Stromal cell of bone marrow (primary cell): ENCODE data around the gene DUSP19.

ENCODE experiments used
- DNase-seq: peaks from one replicate; pipeline ENCODE4 v3.0.0-alpha.2; 2012; ENCODE audit warnings: low read depth

Gene DUSP19

GRCh38 chr2:183068561-183068960, 10.0 kb upstream of the DUSP19 start:
- DNase-seq, result no peak

DNA sequence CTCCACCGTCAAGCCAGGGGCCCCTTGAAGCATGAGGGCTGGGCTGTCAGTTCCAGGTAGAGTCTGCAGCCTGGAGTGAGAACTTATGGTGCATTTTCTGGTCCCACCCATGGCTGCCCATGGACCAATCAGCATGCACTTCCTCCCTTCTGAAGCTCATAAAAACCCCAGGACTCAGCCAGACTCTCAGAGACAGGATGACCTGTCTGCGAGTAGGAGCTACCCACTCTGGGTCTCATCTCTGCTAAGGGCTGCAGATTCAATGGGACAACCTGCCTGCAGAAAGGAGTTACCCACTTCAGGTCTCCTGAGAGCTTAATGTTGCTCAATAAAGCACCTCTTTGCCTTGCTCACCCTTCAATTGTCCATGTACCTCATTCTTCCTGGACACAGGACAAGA, 9.4 kb upstream of the DUSP19 start:
- no peak for DNase-seq

DNA sequence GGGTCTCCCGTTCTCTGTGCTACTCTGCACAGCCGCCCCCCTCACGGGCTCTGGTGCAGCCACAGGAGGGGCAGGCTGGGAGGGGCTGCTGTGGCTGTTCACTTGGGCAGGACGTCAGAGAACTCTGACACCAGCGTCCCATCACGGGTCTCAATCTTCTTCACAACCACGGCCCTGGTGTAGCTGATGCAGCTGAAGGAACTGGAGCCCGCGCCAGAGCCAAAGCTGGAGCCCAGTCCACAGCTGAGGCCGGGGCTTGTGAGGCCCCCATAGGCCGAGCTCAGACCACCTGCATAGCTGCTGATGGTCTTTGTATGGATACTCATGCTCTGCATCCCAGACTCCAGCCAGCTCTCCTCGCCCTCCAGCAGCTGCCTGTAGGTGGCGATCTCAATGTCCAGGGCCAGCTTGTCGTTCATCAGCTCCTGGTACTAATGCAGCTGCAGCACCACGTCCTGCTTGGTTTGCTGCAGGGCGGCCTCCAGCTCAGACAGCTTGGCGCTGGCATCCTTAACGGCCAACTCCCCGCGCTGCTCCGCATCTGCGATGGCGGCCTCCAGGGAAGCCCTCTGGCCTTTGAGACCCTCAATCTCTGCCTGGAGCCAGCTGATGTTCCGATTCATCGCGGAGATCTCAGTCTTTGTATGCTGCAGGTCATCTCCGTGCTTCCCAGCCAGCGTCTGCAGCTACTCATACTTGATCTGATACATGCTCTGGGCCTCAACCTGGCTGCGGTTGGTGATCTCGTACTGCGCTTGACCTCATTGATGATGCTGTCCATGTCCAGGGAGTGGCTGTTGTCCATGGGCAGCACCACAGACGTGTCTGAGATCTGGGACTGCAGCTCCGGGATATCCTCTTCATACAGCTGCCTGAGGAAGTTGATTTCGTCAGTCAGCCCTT, 7.4 kb upstream of the DUSP19 start:
- no peak for DNase-seq

- DNase-seq, result no peak
Observed at GRCh38 chr2:183072177-183072576, 6.4 kb upstream of the DUSP19 start.

DNA sequence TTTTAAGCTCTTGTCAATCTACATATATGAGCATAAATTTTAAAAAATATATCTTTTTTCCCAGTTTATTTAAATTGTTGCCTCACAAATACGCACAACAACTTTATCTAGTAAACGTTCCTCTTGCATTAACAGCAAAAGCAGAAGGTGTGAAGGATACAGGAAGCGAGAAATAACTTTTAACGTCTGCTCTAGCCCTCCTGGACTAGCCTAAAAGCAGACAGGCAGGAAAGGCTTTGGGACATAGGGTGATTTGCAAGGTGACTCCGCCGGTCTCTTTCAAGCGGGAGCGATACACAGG, 434 bp upstream of the DUSP19 start:
- DNase-seq, result no peak

DNA sequence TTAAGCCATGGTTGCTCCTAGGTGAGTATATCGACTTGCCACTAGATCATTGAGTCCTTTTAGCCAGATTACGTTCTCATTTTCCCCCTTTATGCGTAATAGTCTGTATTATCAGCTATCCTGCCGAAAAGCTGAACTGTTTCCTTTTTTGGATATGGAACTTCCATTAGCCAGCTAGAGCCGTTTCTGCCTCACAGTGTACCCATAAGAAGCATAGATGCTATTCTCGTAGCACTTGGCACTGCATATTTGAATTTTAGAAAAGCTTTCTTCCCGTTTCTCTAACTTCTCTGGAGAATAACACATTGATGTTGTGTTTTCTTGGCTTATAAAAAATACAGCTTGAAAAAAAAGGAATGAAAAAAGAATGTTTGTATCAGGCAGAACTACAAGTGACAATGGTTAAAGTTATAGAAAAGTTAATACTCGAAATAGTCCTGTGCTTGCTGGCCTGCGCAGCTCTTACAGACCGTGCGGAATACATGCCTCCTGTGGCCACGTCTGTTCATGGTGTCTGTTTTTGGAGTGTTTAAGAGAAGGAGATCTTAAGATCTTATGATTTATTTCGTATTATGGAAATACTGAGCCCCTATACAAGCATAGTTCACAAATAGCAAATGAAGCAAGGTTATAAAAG, 710 bp downstream of the DUSP19 start:
- DNase-seq, result no peak

DNA sequence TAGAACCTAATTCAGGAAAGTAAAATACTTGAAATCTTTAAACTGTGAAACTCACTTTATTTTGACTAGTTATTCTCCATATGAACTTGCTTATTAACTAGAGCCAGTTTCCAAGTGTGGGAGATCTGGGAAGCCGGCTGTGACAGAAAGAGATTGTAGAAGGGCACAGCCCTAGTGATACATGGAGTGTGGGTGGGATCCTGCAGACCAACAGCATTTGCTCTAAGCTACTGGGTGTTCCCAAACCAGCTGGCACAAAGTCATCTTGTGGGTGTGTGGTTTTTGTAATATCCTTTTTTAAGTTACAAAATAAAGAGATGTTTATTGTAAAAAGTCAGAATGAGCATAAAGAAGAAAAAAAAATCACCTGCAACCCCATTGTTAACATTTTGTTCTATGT, 3.4 kb downstream of the DUSP19 start:
- DNase-seq, result no peak

- DNase-seq, result no peak
Observed at GRCh38 chr2:183088061-183088460, 9.5 kb downstream of the DUSP19 start.

- DNase-seq, result no peak
Observed at GRCh38 chr2:183089192-183089851, 10.8 kb downstream of the DUSP19 start.

DNA sequence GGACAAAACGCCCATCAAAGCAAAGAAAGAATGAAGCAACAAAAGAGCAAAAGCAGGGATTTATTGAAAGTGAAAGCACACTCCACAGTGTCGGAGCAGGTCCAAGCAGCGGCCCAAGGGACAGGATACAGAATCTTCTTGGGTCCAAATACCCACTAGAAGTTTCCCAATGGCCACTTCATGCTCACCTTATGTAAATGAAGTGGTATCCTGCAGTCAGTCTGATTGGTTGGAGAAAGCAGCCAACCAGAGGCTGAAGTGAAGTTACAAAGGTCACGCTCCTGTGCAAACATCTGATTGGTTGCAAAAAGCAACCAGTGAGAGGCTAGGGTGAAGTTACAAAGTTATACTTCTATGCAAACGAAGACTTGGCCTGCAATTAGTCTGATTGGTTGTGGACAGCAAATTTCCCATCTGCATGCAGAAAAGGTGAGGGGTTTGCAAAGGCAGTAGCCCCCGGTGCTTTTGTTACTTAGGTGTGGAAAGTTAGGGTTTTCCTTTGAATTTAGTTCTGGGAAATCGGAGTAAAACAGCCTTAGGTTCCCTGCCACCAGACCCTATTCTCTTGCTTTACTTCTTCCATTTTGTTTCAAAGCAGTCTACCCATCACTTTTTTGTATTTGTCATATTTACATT, 12.9 kb downstream of the DUSP19 start:
- DNase-seq, result no peak

DNA sequence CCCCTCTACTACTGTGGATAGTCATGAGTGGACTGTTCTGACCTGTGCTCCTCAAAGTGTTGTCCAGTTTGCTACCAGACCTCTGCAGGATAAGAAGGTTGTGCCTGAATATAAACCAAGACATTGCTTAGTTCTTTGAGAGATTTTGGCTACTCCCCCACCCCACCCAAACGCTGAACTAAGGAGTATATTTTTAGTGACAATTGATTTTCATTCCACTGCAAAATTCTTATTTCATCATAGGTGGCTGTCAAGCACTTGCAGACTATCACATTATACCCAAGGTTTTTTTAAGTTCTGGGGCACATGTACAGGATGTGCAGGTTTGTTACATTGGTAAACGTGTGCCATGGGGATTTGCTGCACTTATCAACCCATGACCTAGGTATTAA, 13.4 kb downstream of the DUSP19 start:
- DNase-seq, result no peak

GRCh38 chr2:183093857-183094657, 15.5 kb downstream of the DUSP19 start:
- DNase-seq, result no peak

- peak; percentile 17 for DNase-seq
Observed at GRCh38 chr2:183105402-183106134, 27.0 kb downstream of the DUSP19 start.

GRCh38 chr2:183112577-183112976, 34.0 kb downstream of the DUSP19 start:
- DNase-seq, result no peak

GRCh38 chr2:183113630-183114029, 35.1 kb downstream of the DUSP19 start:
- DNase-seq, result no peak

- no peak for DNase-seq
Observed at GRCh38 chr2:183117226-183117625, 38.7 kb downstream of the DUSP19 start.

DNA sequence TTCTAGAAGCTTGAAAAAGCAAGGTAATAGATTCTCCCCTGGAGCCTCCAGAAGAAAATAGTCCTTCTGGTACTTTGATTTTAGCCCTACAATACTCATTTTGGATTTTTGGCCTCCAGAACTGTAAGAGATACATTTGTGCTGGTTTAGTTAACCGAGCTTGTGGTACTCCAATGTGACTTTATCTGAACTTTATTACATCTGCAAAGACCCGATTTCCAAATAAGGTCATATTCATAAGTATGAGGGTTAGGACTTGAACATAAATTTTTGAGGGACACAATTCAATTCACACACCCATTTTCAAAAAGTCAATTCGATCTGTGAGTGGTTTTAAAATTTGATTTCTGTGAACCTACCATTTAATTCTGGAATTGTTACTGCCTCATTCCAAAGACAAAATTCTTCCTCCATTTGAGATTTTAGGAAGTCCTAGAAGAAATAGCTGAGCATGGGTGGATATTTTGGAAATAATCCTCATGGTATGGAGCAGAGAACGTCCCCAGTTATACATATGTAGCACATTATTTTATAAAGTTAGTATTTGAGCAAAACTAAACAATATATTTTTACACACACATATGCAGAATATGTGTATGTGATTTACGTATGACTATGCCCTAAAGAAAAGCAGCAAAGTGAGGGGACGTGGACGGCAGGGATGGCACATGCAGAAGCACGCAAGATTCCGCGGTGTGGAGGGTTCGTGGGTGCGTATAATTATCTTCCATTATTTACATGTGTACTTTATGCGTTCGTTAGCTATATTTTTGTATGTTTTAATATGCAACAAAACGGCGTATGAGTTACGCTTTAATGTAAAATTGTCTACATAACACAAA, 44.8 kb downstream of the DUSP19 start:
- no peak for DNase-seq

DNA sequence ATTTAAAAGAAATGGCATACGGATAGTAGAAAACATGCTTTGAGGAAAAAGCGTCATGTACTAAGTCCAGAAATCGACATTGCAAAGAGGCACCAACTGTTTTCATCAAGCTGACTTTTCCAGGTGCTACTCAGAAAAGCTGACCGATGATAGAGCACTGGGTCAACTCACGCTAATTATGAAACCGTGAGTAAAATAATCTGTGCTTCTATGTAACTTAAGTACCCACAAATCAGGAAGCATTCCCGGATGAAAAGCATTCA, 45.3 kb downstream of the DUSP19 start:
- DNase-seq, result no peak

- DNase-seq, result peak; percentile 76
Observed at GRCh38 chr2:183124222-183124956, 45.8 kb downstream of the DUSP19 start, which contains the start of gene NUP35. NUP35 (plus strand) TSS chr2:183124443; CDS start chr2:183124458, 15 bp downstream.

- DNase-seq, result no peak
Observed at GRCh38 chr2:183124957-183125255, 46.4 kb downstream of the DUSP19 start.
